ENCODE data around the gene KCNG4.
A peak's percentile ranks its signal among the peaks of the same experiment; 100 is the strongest.

KCNG4 gene

GRCh38 chr16:84239909-84240308, at the start of gene KCNG4:
Gene KCNG4 (minus strand): TSS chr16:84240012. CDS start chr16:84237485, 2,527 bp downstream.
- DNase-seq (ENCODE audit: low read depth in 2 of 2): no peak

- no peak for DNase-seq (ENCODE audit: low read depth in 2 of 2)
Measured at GRCh38 chr16:84288902-84289301, 49.1 kb upstream of the KCNG4 start.

GRCh38 chr16:84286578-84287240, 46.9 kb upstream of the KCNG4 start:
- no peak for DNase-seq (ENCODE audit: low read depth in 2 of 2)

- DNase-seq (ENCODE audit: low read depth in 2 of 2): no peak
Measured at GRCh38 chr16:84284154-84284722, 44.4 kb upstream of the KCNG4 start.

- no peak for DNase-seq (ENCODE audit: low read depth in 2 of 2)
Measured at GRCh38 chr16:84283314-84284153, 43.7 kb upstream of the KCNG4 start.

- DNase-seq (ENCODE audit: low read depth in 2 of 2): no peak
Measured at GRCh38 chr16:84282533-84282932, 42.7 kb upstream of the KCNG4 start.

- no peak for DNase-seq (ENCODE audit: low read depth in 2 of 2)
Measured at GRCh38 chr16:84281074-84281473, 41.3 kb upstream of the KCNG4 start.

GRCh38 chr16:84279881-84280280, 40.1 kb upstream of the KCNG4 start:
- DNase-seq (ENCODE audit: low read depth in 2 of 2): no peak

- DNase-seq (ENCODE audit: low read depth in 2 of 2): no peak
Measured at GRCh38 chr16:84278968-84279367, 39.2 kb upstream of the KCNG4 start.

GRCh38 chr16:84278333-84278732, 38.5 kb upstream of the KCNG4 start:
- DNase-seq (ENCODE audit: low read depth in 2 of 2): no peak

GRCh38 chr16:84277244-84277823, 37.5 kb upstream of the KCNG4 start:
- DNase-seq (ENCODE audit: low read depth in 2 of 2): peak; percentile 24 to 71

- DNase-seq (ENCODE audit: low read depth in 2 of 2): no peak
Measured at GRCh38 chr16:84275585-84276151, 35.9 kb upstream of the KCNG4 start.

GRCh38 chr16:84274515-84274914, 34.7 kb upstream of the KCNG4 start:
- DNase-seq (ENCODE audit: low read depth in 2 of 2): no peak

GRCh38 chr16:84272740-84273320, 33.0 kb upstream of the KCNG4 start:
- DNase-seq (ENCODE audit: low read depth in 2 of 2): no peak

- DNase-seq (ENCODE audit: low read depth in 2 of 2): no peak
Measured at GRCh38 chr16:84271866-84272265, 32.1 kb upstream of the KCNG4 start.

- DNase-seq (ENCODE audit: low read depth in 2 of 2): no peak
Measured at GRCh38 chr16:84271037-84271436, 31.2 kb upstream of the KCNG4 start.

GRCh38 chr16:84270531-84270930, 30.7 kb upstream of the KCNG4 start:
- no peak for DNase-seq (ENCODE audit: low read depth in 2 of 2)

GRCh38 chr16:84270071-84270470, 30.3 kb upstream of the KCNG4 start:
- no peak for DNase-seq (ENCODE audit: low read depth in 2 of 2)

- DNase-seq (ENCODE audit: low read depth in 2 of 2): no peak
Measured at GRCh38 chr16:84268291-84269040, 28.7 kb upstream of the KCNG4 start.

GRCh38 chr16:84267380-84267779, 27.6 kb upstream of the KCNG4 start:
- DNase-seq (ENCODE audit: low read depth in 2 of 2): no peak

GRCh38 chr16:84266451-84266850, 26.6 kb upstream of the KCNG4 start:
- DNase-seq (ENCODE audit: low read depth in 2 of 2): no peak
